MM.1S (cell line): ENCODE data around the gene AKAP6.

Experiments used
- CTCF ChIP-seq: fragments of 300-600 bp; sonication (generic); IDR thresholded peaks from 2 replicates; pipeline ENCODE4 v1.5.1; 2016; ENCODE audit warnings: antibody characterized with exemption, low read length, mixed read lengths
- EZH2 ChIP-seq: fragments of 300-600 bp; sonication (generic); optimal IDR thresholded peaks from 2 replicates; pipeline ENCODE3; 2017; ENCODE audit warnings: low read depth, mild to moderate bottlenecking, antibody characterized with exemption, low read length, mixed read lengths

GRCh38 chr14:32825058-32825457, 496.0 kb downstream of the AKAP6 start:
- no peak for TF ChIP-seq CTCF
- no peak for TF ChIP-seq EZH2
